ENCODE data around the gene RAB31.
"Not testable (repeated sequence)": the region's sequence is repeated elsewhere in the genome, so short reads cannot be mapped to it uniquely, and the experiment has no call there.

DNA sequence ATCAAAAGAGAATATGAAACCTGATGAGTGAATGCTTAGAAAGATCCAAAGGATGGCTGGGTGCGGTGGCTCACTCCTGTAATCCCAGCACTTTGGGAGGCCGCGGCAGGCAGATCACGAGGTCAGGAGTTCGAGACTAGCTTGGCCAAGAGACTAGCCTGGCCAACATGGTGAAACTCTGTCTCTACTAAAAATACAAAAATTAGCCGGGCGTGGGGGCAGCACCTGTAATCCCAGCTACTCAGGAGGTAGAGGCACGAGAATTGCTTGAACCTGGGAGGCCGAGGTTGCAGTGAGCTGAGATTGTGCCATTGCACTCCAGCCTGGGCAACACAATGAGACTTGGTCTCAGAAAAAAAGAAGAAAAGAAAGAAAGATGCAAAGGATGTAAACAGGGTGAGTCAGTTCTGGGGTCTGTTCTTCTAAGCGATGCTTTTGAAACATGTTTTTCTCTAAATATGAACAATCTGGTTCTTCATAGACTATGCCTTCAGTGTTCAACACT is 189.7 kb downstream of the RAB31 start:
- TF ChIP-seq, protein P1, sequence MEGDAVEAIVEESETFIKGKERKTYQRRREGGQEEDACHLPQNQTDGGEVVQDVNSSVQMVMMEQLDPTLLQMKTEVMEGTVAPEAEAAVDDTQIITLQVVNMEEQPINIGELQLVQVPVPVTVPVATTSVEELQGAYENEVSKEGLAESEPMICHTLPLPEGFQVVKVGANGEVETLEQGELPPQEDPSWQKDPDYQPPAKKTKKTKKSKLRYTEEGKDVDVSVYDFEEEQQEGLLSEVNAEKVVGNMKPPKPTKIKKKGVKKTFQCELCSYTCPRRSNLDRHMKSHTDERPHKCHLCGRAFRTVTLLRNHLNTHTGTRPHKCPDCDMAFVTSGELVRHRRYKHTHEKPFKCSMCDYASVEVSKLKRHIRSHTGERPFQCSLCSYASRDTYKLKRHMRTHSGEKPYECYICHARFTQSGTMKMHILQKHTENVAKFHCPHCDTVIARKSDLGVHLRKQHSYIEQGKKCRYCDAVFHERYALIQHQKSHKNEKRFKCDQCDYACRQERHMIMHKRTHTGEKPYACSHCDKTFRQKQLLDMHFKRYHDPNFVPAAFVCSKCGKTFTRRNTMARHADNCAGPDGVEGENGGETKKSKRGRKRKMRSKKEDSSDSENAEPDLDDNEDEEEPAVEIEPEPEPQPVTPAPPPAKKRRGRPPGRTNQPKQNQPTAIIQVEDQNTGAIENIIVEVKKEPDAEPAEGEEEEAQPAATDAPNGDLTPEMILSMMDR (IDR thresholded peaks at IDR 0.05; ENCODE audit: poor library complexity) = not testable (repeated sequence)
- TF ChIP-seq EZH2 (IDR thresholded peaks at IDR 0.05; ENCODE audit: borderline replicate concordance); EZH2phosphoT487 (IDR thresholded peaks at IDR 0.05; ENCODE audit: low read depth, severe bottlenecking, unreplicated experiment): not testable (repeated sequence)
